Spinal cord (tissue), 10 donors: Measurements from ENCODE around the gene IFRD1. TPM values are rescaled to one million over a fixed set of nuclear protein-coding genes. Genes with fewer than 3 reads are reported as not detected.

Experiments
- DNase-seq, 6 donors: peaks; one replicate each; pipeline versions ENCODE4 v3.0.0 to v3.0.0-alpha.2; 2013 to 2015; ENCODE audit warnings: low spot score in 6 of 6, low read depth in 4 of 6
- H3K27ac ChIP-seq: one replicate; pipeline ENCODE4 v1.5.1; 2013; ENCODE audit warnings: low read depth, low read length, control low read depth
- H3K27me3 ChIP-seq: one replicate; pipeline ENCODE4 v1.6.1; 2013; ENCODE audit warnings: low read length; ENCODE audit not compliant: control insufficient read depth, insufficient read depth
- H3K36me3 ChIP-seq: one replicate; pipeline ENCODE4 v1.6.1; 2013; ENCODE audit warnings: low read length; ENCODE audit not compliant: control insufficient read depth, insufficient read depth
- H3K4me1 ChIP-seq: one replicate; pipeline ENCODE4 v1.6.1; 2013; ENCODE audit warnings: low read length; ENCODE audit not compliant: control insufficient read depth, insufficient read depth
- H3K4me3 ChIP-seq: one replicate; pipeline ENCODE4 v1.5.1; 2013; ENCODE audit warnings: low read depth, low read length, control low read depth
- H3K9me3 ChIP-seq: one replicate; pipeline ENCODE4 v1.6.1; 2013; ENCODE audit warnings: low read length; ENCODE audit not compliant: control insufficient read depth, insufficient read depth
- WGBS: methylation state at CpG from one replicate; pipeline ENCODE4 v1.1.5; 2013; ENCODE audit warnings: missing lambda C conversion rate; ENCODE audit not compliant: insufficient coverage; 5-methylcytosine and 5-hydroxymethylcytosine counted together
- polyA plus RNA-seq, 2 donors: library from polyadenylated mRNA; unstranded; fragments of 120-200 nt; gene quantifications; one replicate each; pipeline ENCODE4 v1.2.1, GENCODE V29; 2013; ENCODE audit not compliant: insufficient read length in 2 of 2
- total RNA-seq, 2 donors: library from RNA; depleted of rRNA in 1 of 2; stranded (reverse); fragments of 120-200 nt in 1 of 2; fragments of >200 nt in 1 of 2; gene quantifications; one replicate each; pipeline versions ENCODE4 v1.2.3 to v1.2.4, GENCODE V29; 2013 to 2014
- donor health status: healthy.

Gene IFRD1
- total and polyA plus RNA-seq, 4 donors: 38.1 to 61.0 (median 53.3) TPM

GRCh38 chr7:112433289-112433688 is 17.0 kb upstream of the IFRD1 start:
- H3K27ac ChIP-seq: no peak overlapping the region
- DNase-seq: no peak
- no peak overlapping the region for H3K4me3 ChIP-seq
- H3K27me3 ChIP-seq: no peaks in the 10 kb centered on the region
- H3K36me3 ChIP-seq: no peaks in the 10 kb centered on the region
- 100% methylated on average over 1 of the region's 1 CpG for WGBS
- no peaks in the 10 kb centered on the region for H3K4me1 ChIP-seq
- no peaks in the 10 kb centered on the region for H3K9me3 ChIP-seq

- Histone ChIP-seq H3K27ac (no peak overlapping the region), H3K9me3 (no peaks in the 10 kb centered on the region), H3K36me3 (no peaks in the 10 kb centered on the region), H3K4me3 (no peak overlapping the region), H3K4me1 (no peaks in the 10 kb centered on the region), H3K27me3 (no peaks in the 10 kb centered on the region)
- WGBS: 100% methylated on average over 1 of the region's 1 CpG
- DNase-seq: no peak
Measured at GRCh38 chr7:112437072-112437471, 13.2 kb upstream of the IFRD1 start.

GRCh38 chr7:112439476-112439875 is 10.8 kb upstream of the IFRD1 start:
- Histone ChIP-seq H3K27ac (no peak overlapping the region), H3K4me1 (no peaks in the 10 kb centered on the region), H3K36me3 (no peaks in the 10 kb centered on the region), H3K9me3 (no peaks in the 10 kb centered on the region), H3K27me3 (no peaks in the 10 kb centered on the region), H3K4me3 (no peak overlapping the region)
- no CpG with 5 or more reads among the region's 1 CpG for WGBS
- DNase-seq: peak in 2 of 6 donors; percentile 35

GRCh38 chr7:112442210-112442609 is 8.1 kb upstream of the IFRD1 start:
- Histone ChIP-seq H3K27me3 (no peaks in the 10 kb centered on the region), H3K4me1 (no peaks in the 10 kb centered on the region), H3K4me3 (no peak overlapping the region), H3K9me3 (no peaks in the 10 kb centered on the region), H3K36me3 (no peaks in the 10 kb centered on the region), H3K27ac (no peak overlapping the region)
- WGBS: 90% methylated on average over 1 of the region's 2 CpGs
- DNase-seq: no peak

- Histone ChIP-seq H3K4me3 (no peak overlapping the region), H3K27me3 (no peaks in the 10 kb centered on the region), H3K9me3 (no peaks in the 10 kb centered on the region), H3K27ac (no peak overlapping the region), H3K4me1 (no peaks in the 10 kb centered on the region), H3K36me3 (no peaks in the 10 kb centered on the region)
- DNase-seq: no peak
- no CpG with 5 or more reads among the region's 3 CpGs for WGBS
Measured at GRCh38 chr7:112444505-112444904, 5.8 kb upstream of the IFRD1 start.

GRCh38 chr7:112446431-112446830 is 3.8 kb upstream of the IFRD1 start:
- DNase-seq: no peak
- no peak overlapping the region for H3K27ac ChIP-seq
- no peaks in the 10 kb centered on the region for H3K36me3 ChIP-seq
- 83% methylated on average over 3 of the region's 3 CpGs for WGBS
- no peak overlapping the region for H3K4me3 ChIP-seq
- no peaks in the 10 kb centered on the region for H3K27me3 ChIP-seq
- H3K9me3 ChIP-seq: no peaks in the 10 kb centered on the region
- peaks cover 3% of the 10 kb centered on the region for H3K4me1 ChIP-seq

GRCh38 chr7:112447406-112447805 is 2.9 kb upstream of the IFRD1 start:
- Histone ChIP-seq H3K27ac (no peak overlapping the region), H3K36me3 (no peaks in the 10 kb centered on the region), H3K27me3 (no peaks in the 10 kb centered on the region), H3K9me3 (no peaks in the 10 kb centered on the region), H3K4me3 (no peak overlapping the region), H3K4me1 (peaks cover 8% of the 10 kb centered on the region)
- 100% methylated on average over 1 of the region's 3 CpGs for WGBS
- no peak for DNase-seq

- WGBS: 64% methylated on average over 1 of the region's 2 CpGs
- no peak for DNase-seq
- no peaks in the 10 kb centered on the region for H3K9me3 ChIP-seq
- peaks cover 8% of the 10 kb centered on the region for H3K4me1 ChIP-seq
- H3K27me3 ChIP-seq: no peaks in the 10 kb centered on the region
- H3K27ac ChIP-seq: no peak overlapping the region
- no peaks in the 10 kb centered on the region for H3K36me3 ChIP-seq
- H3K4me3 ChIP-seq: no peak overlapping the region
Measured at GRCh38 chr7:112448381-112448780, 1.9 kb upstream of the IFRD1 start.

- WGBS: 74% methylated on average over 3 of the region's 3 CpGs
- Histone ChIP-seq H3K27me3 (no peaks in the 10 kb centered on the region), H3K9me3 (no peaks in the 10 kb centered on the region), H3K4me3 (no peak overlapping the region), H3K27ac (no peak overlapping the region), H3K4me1 (peaks cover 8% of the 10 kb centered on the region), H3K36me3 (no peaks in the 10 kb centered on the region)
- no peak for DNase-seq
Measured at GRCh38 chr7:112448891-112449290, 1.4 kb upstream of the IFRD1 start.

GRCh38 chr7:112449353-112449752 is 907 bp upstream of the IFRD1 start:
- 50% methylated on average over 2 of the region's 5 CpGs for WGBS
- peak in 1 of 6 donors; percentile 7 for DNase-seq
- no peaks in the 10 kb centered on the region for H3K27me3 ChIP-seq
- H3K4me3 ChIP-seq: peak overlapping the region; percentile 100
- H3K36me3 ChIP-seq: no peaks in the 10 kb centered on the region
- peaks cover 12% of the 10 kb centered on the region for H3K4me1 ChIP-seq
- no peak overlapping the region for H3K27ac ChIP-seq
- H3K9me3 ChIP-seq: no peaks in the 10 kb centered on the region
